ENCODE results near the gene FNDC3A. TPM values are rescaled to one million over a fixed set of nuclear protein-coding genes. Genes with fewer than 3 reads are reported as not detected.

The FNDC3A gene
- total RNA-seq, 1 experiment from 2014 or later, result 61.4 TPM

- Mint-ChIP-seq H3K9me3 (ENCODE audit: unreplicated experiment) (no peaks in the 10 kb centered on the region), H3K27ac (ENCODE audit: low read depth, unreplicated experiment) (peak overlapping the region; percentile 38), H3K4me1 (ENCODE audit: insufficient read depth, unreplicated experiment) (peaks cover 31% of the 10 kb centered on the region), H3K36me3 (ENCODE audit: insufficient read depth, unreplicated experiment) (no peaks in the 10 kb centered on the region), H3K27me3 (ENCODE audit: insufficient read depth, unreplicated experiment) (no peaks in the 10 kb centered on the region), H3K4me3 (ENCODE audit: unreplicated experiment) (no peak overlapping the region)
- no TSS peak for BruUV-seq (replicated peaks)
- ChIA-PET POLR2A (interaction anchor here (0.6 to 5.2 kb wide), 8 partner anchors 33 to 89 kb away, joined by 3 to 27 read pairs (median 4); partner anchors contain the start of gene FNDC3A), CTCF (no interaction called here)
- peak; percentile 19 for DNase-seq (ENCODE audit: unreplicated experiment)
- TF ChIP-seq, protein P1, sequence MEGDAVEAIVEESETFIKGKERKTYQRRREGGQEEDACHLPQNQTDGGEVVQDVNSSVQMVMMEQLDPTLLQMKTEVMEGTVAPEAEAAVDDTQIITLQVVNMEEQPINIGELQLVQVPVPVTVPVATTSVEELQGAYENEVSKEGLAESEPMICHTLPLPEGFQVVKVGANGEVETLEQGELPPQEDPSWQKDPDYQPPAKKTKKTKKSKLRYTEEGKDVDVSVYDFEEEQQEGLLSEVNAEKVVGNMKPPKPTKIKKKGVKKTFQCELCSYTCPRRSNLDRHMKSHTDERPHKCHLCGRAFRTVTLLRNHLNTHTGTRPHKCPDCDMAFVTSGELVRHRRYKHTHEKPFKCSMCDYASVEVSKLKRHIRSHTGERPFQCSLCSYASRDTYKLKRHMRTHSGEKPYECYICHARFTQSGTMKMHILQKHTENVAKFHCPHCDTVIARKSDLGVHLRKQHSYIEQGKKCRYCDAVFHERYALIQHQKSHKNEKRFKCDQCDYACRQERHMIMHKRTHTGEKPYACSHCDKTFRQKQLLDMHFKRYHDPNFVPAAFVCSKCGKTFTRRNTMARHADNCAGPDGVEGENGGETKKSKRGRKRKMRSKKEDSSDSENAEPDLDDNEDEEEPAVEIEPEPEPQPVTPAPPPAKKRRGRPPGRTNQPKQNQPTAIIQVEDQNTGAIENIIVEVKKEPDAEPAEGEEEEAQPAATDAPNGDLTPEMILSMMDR (IDR thresholded peaks at IDR 0.05; ENCODE audit: unreplicated experiment), result no peak
- intact Hi-C loops (cut with micrococcal nuclease), result no loop called here
Observed at GRCh38 chr13:49022472-49023144, 46.9 kb downstream of the FNDC3A start.

DNA sequence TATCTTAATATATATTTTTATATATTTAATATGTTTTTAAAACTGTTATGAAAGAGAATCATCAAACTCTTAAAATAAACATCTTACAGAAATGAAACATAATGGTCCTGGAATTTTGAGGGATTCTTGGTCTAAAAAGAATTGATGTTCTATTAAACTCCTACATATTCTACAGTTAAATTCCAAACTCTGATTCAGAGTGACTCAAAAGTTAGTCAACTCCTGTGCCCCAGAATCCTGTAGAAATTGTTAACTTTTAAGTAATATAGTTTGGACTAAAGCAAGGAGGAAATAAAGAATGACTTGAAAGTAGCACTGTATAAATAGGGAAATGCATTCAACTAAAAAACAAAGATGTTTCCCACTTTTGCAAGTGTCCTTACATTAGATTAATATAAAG, 47.7 kb downstream of the FNDC3A start:
- Mint-ChIP-seq H3K27ac (ENCODE audit: low read depth, unreplicated experiment) (peak overlapping the region; percentile 63), H3K4me3 (ENCODE audit: unreplicated experiment) (no peak overlapping the region), H3K9me3 (ENCODE audit: unreplicated experiment) (no peaks in the 10 kb centered on the region), H3K36me3 (ENCODE audit: insufficient read depth, unreplicated experiment) (no peaks in the 10 kb centered on the region), H3K27me3 (ENCODE audit: insufficient read depth, unreplicated experiment) (no peaks in the 10 kb centered on the region), H3K4me1 (ENCODE audit: insufficient read depth, unreplicated experiment) (peaks cover 31% of the 10 kb centered on the region)
- peak; percentile 58 for DNase-seq (ENCODE audit: unreplicated experiment)
- TF ChIP-seq, protein P1 (IDR thresholded peaks at IDR 0.05; ENCODE audit: unreplicated experiment), result no peak
- intact Hi-C loops (cut with micrococcal nuclease), result no loop called here
- BruUV-seq (replicated peaks), result no TSS peak
- ChIA-PET CTCF (no interaction called here), POLR2A (interaction anchor here (1.7 to 5.2 kb wide), 3 partner anchors 30 to 88 kb away, joined by 4 to 27 read pairs (median 24); partner anchors contain the start of gene FNDC3A)

- H3K4me3 Mint-ChIP-seq (ENCODE audit: unreplicated experiment), result no peak overlapping the region
- CTCF ChIA-PET, result no interaction called here
- BruUV-seq (replicated peaks), result no TSS peak
- peaks cover 22% of the 10 kb centered on the region for H3K4me1 Mint-ChIP-seq (ENCODE audit: insufficient read depth, unreplicated experiment)
- no peaks in the 10 kb centered on the region for H3K27me3 Mint-ChIP-seq (ENCODE audit: insufficient read depth, unreplicated experiment)
- TF ChIP-seq, protein P1 (IDR thresholded peaks at IDR 0.05; ENCODE audit: unreplicated experiment), result no peak
- intact Hi-C loops (cut with micrococcal nuclease), result no loop called here
- peak overlapping the region; percentile 59 for H3K27ac Mint-ChIP-seq (ENCODE audit: low read depth, unreplicated experiment)
- DNase-seq (ENCODE audit: unreplicated experiment), result no peak
- POLR2A ChIA-PET, result no interaction called here
- peaks cover 5% of the 10 kb centered on the region for H3K36me3 Mint-ChIP-seq (ENCODE audit: insufficient read depth, unreplicated experiment)
- H3K9me3 Mint-ChIP-seq (ENCODE audit: unreplicated experiment), result no peaks in the 10 kb centered on the region
Observed at GRCh38 chr13:49026851-49027250, 51.1 kb downstream of the FNDC3A start.

GRCh38 chr13:49029570-49029969, 53.9 kb downstream of the FNDC3A start:
- DNase-seq (ENCODE audit: unreplicated experiment), result no peak
- H3K27me3 Mint-ChIP-seq (ENCODE audit: insufficient read depth, unreplicated experiment), result no peaks in the 10 kb centered on the region
- H3K36me3 Mint-ChIP-seq (ENCODE audit: insufficient read depth, unreplicated experiment), result peaks cover 5% of the 10 kb centered on the region
- ChIA-PET CTCF (no interaction called here), POLR2A (interaction anchor here (1.0 kb wide), 1 partner anchor 8 kb away, joined by 6 read pairs; no protein-coding TSS in a partner anchor)
- intact Hi-C loops (cut with micrococcal nuclease), result no loop called here
- TF ChIP-seq, protein P1 (IDR thresholded peaks at IDR 0.05; ENCODE audit: unreplicated experiment), result no peak
- no peak overlapping the region for H3K27ac Mint-ChIP-seq (ENCODE audit: low read depth, unreplicated experiment)
- BruUV-seq (replicated peaks), result no TSS peak
- no peak overlapping the region for H3K4me3 Mint-ChIP-seq (ENCODE audit: unreplicated experiment)
- H3K9me3 Mint-ChIP-seq (ENCODE audit: unreplicated experiment), result no peaks in the 10 kb centered on the region
- peaks cover 9% of the 10 kb centered on the region for H3K4me1 Mint-ChIP-seq (ENCODE audit: insufficient read depth, unreplicated experiment)
